NCI-H187 treated with DMSO at 0.1 percent for 48 hours (cell line): ENCODE measurements around the gene SWT1.

Experiments
- DNase-seq: peaks from one replicate; lab custom pipeline; 2025; lab: John Stamatoyannopoulos, UW

The SWT1 gene

GRCh38 chr1:185322636-185323035 lies 165.7 kb downstream of the SWT1 start:
- no peak for DNase-seq

- DNase-seq, result no peak
These were observed 167.2 kb downstream of the SWT1 start for GRCh38 chr1:185324118-185324517.

- no peak for DNase-seq
These were observed 168.4 kb downstream of the SWT1 start for GRCh38 chr1:185325413-185325812.

- no peak for DNase-seq
These were observed 171.3 kb downstream of the SWT1 start for GRCh38 chr1:185328255-185328654.

GRCh38 chr1:185334182-185334581 lies 177.2 kb downstream of the SWT1 start:
- DNase-seq, result no peak

- DNase-seq, result no peak
These were observed 180.3 kb downstream of the SWT1 start for GRCh38 chr1:185337246-185337645.

- no peak for DNase-seq
These were observed 182.0 kb downstream of the SWT1 start for GRCh38 chr1:185338719-185339622.

GRCh38 chr1:185341196-185341781 lies 184.3 kb downstream of the SWT1 start:
- no peak for DNase-seq
